Memory B cell (primary cell): ENCODE results near the gene ETFB.

ENCODE experiments used
- ATAC-seq: fragments of 150-1000 bp; cut with Tn5 transposase; 2 replicates; pipeline ENCODE4 v1.10.0; 2021; ENCODE audit warnings: low read depth, mild to moderate bottlenecking, moderate library complexity
- DNase-seq, 2 donors: peaks; one replicate each; pipeline ENCODE4 v3.0.0; 2022; ENCODE audit warnings: low spot score in 2 of 2
- H3K27ac Mint-ChIP-seq: one replicate; pipeline ENCODE4 v1.8.0; 2022; ENCODE audit warnings: mild to moderate bottlenecking, moderate library complexity, mixed read lengths
- H3K27me3 Mint-ChIP-seq: one replicate; pipeline ENCODE4 v1.8.0; 2022; ENCODE audit warnings: mixed read lengths
- H3K36me3 Mint-ChIP-seq: one replicate; pipeline ENCODE4 v1.8.0; 2022; ENCODE audit warnings: mild to moderate bottlenecking, mixed read lengths
- H3K4me1 Mint-ChIP-seq: one replicate; pipeline ENCODE4 v1.8.0; 2022; ENCODE audit warnings: mixed read lengths
- H3K4me3 Mint-ChIP-seq: one replicate; pipeline ENCODE4 v1.8.0; 2022; ENCODE audit warnings: mild to moderate bottlenecking, moderate library complexity, mixed read lengths
- H3K9me3 Mint-ChIP-seq: one replicate; pipeline ENCODE4 v1.8.0; 2022; ENCODE audit warnings: mixed read lengths

The ETFB gene

GRCh38 chr19:51337141-51337860 is 28.9 kb downstream of the ETFB start:
- Mint-ChIP-seq H3K36me3 (peaks cover 2% of the 10 kb centered on the region), H3K27me3 (no peaks in the 10 kb centered on the region), H3K27ac (no peak overlapping the region), H3K4me1 (peaks cover 15% of the 10 kb centered on the region), H3K4me3 (no peak overlapping the region), H3K9me3 (no peaks in the 10 kb centered on the region)
- ATAC-seq, result no peak
- no peak for DNase-seq

- DNase-seq, result no peak
- no peak overlapping the region for H3K4me3 Mint-ChIP-seq
- peaks cover 6% of the 10 kb centered on the region for H3K4me1 Mint-ChIP-seq
- peaks cover 6% of the 10 kb centered on the region for H3K27me3 Mint-ChIP-seq
- H3K36me3 Mint-ChIP-seq, result peaks cover 14% of the 10 kb centered on the region
- ATAC-seq, result no peak
- H3K9me3 Mint-ChIP-seq, result no peaks in the 10 kb centered on the region
- H3K27ac Mint-ChIP-seq, result no peak overlapping the region
Measured at GRCh38 chr19:51333836-51334460, 32.2 kb downstream of the ETFB start.

GRCh38 chr19:51331716-51332115 is 34.5 kb downstream of the ETFB start:
- H3K27ac Mint-ChIP-seq, result no peak overlapping the region
- H3K9me3 Mint-ChIP-seq, result no peaks in the 10 kb centered on the region
- peaks cover 14% of the 10 kb centered on the region for H3K36me3 Mint-ChIP-seq
- DNase-seq (no peak), ATAC-seq (no peak)
- H3K4me1 Mint-ChIP-seq, result peaks cover 6% of the 10 kb centered on the region
- H3K4me3 Mint-ChIP-seq, result no peak overlapping the region
- peaks cover 11% of the 10 kb centered on the region for H3K27me3 Mint-ChIP-seq

GRCh38 chr19:51331193-51331592 is 35.0 kb downstream of the ETFB start:
- Mint-ChIP-seq H3K4me3 (no peak overlapping the region), H3K27me3 (peaks cover 13% of the 10 kb centered on the region), H3K27ac (no peak overlapping the region), H3K9me3 (no peaks in the 10 kb centered on the region), H3K4me1 (peaks cover 6% of the 10 kb centered on the region), H3K36me3 (peaks cover 12% of the 10 kb centered on the region)
- ATAC-seq, result no peak
- no peak for DNase-seq

- Mint-ChIP-seq H3K27ac (no peak overlapping the region), H3K4me3 (no peak overlapping the region), H3K27me3 (peaks cover 20% of the 10 kb centered on the region), H3K4me1 (peaks cover 6% of the 10 kb centered on the region), H3K9me3 (no peaks in the 10 kb centered on the region), H3K36me3 (peaks cover 12% of the 10 kb centered on the region)
- ATAC-seq, result no peak
- DNase-seq, result no peak
Measured at GRCh38 chr19:51330366-51330765, 35.8 kb downstream of the ETFB start.

- no peak overlapping the region for H3K4me3 Mint-ChIP-seq
- H3K27ac Mint-ChIP-seq, result no peak overlapping the region
- H3K4me1 Mint-ChIP-seq, result peaks cover 6% of the 10 kb centered on the region
- peaks cover 12% of the 10 kb centered on the region for H3K36me3 Mint-ChIP-seq
- DNase-seq (no peak), ATAC-seq (no peak)
- H3K27me3 Mint-ChIP-seq, result peaks cover 22% of the 10 kb centered on the region
- H3K9me3 Mint-ChIP-seq, result no peaks in the 10 kb centered on the region
Measured at GRCh38 chr19:51329411-51329810, 36.8 kb downstream of the ETFB start.

- H3K36me3 Mint-ChIP-seq, result peaks cover 12% of the 10 kb centered on the region
- H3K4me3 Mint-ChIP-seq, result peak overlapping the region; percentile 46
- peaks cover 38% of the 10 kb centered on the region for H3K27me3 Mint-ChIP-seq
- peak overlapping the region; percentile 43 for H3K27ac Mint-ChIP-seq
- DNase-seq, result no peak
- peak; percentile 65 for ATAC-seq
- H3K4me1 Mint-ChIP-seq, result peaks cover 6% of the 10 kb centered on the region
- H3K9me3 Mint-ChIP-seq, result no peaks in the 10 kb centered on the region
Measured at GRCh38 chr19:51327066-51328001, 38.9 kb downstream of the ETFB start.

- peaks cover 6% of the 10 kb centered on the region for H3K4me1 Mint-ChIP-seq
- peaks cover 38% of the 10 kb centered on the region for H3K27me3 Mint-ChIP-seq
- H3K36me3 Mint-ChIP-seq, result peaks cover 7% of the 10 kb centered on the region
- ATAC-seq (no peak), DNase-seq (no peak)
- no peak overlapping the region for H3K4me3 Mint-ChIP-seq
- no peak overlapping the region for H3K27ac Mint-ChIP-seq
- H3K9me3 Mint-ChIP-seq, result peaks cover under 1% of the 10 kb centered on the region
Measured at GRCh38 chr19:51326216-51327065, 39.7 kb downstream of the ETFB start.

- Mint-ChIP-seq H3K27me3 (peaks cover 45% of the 10 kb centered on the region), H3K4me1 (peaks cover 6% of the 10 kb centered on the region), H3K4me3 (no peak overlapping the region), H3K36me3 (peaks cover 2% of the 10 kb centered on the region), H3K9me3 (peaks cover 3% of the 10 kb centered on the region), H3K27ac (no peak overlapping the region)
- DNase-seq (no peak), ATAC-seq (peak; percentile 75)
Measured at GRCh38 chr19:51325161-51325976, 40.8 kb downstream of the ETFB start.

- ATAC-seq, result no peak
- peaks cover 3% of the 10 kb centered on the region for H3K4me1 Mint-ChIP-seq
- no peak overlapping the region for H3K4me3 Mint-ChIP-seq
- DNase-seq, result no peak
- peaks cover 3% of the 10 kb centered on the region for H3K9me3 Mint-ChIP-seq
- peaks cover 45% of the 10 kb centered on the region for H3K27me3 Mint-ChIP-seq
- no peak overlapping the region for H3K27ac Mint-ChIP-seq
- no peaks in the 10 kb centered on the region for H3K36me3 Mint-ChIP-seq
Measured at GRCh38 chr19:51324167-51324481, 42.1 kb downstream of the ETFB start.

- Mint-ChIP-seq H3K4me1 (peaks cover 3% of the 10 kb centered on the region), H3K27ac (no peak overlapping the region), H3K36me3 (no peaks in the 10 kb centered on the region), H3K4me3 (no peak overlapping the region), H3K27me3 (peaks cover 45% of the 10 kb centered on the region), H3K9me3 (peaks cover 3% of the 10 kb centered on the region)
- DNase-seq (no peak), ATAC-seq (no peak)
Measured at GRCh38 chr19:51323481-51324166, 42.6 kb downstream of the ETFB start.

GRCh38 chr19:51321799-51322198 is 44.4 kb downstream of the ETFB start:
- Mint-ChIP-seq H3K4me1 (no peaks in the 10 kb centered on the region), H3K27me3 (peaks cover 43% of the 10 kb centered on the region), H3K36me3 (no peaks in the 10 kb centered on the region), H3K27ac (no peak overlapping the region), H3K4me3 (no peak overlapping the region), H3K9me3 (peaks cover 3% of the 10 kb centered on the region)
- DNase-seq, result no peak
- no peak for ATAC-seq
